Testis (tissue), 3 donors: ENCODE measurements around the gene PTPRK. TPM values are rescaled to one million over a fixed set of nuclear protein-coding genes. Genes with fewer than 3 reads are reported as not detected.

Experiments used
- DNase-seq: peaks from one replicate; pipeline ENCODE4 v3.0.0-alpha.2; 2019
- H3K27ac ChIP-seq, 2 donors: fragments of 200-600 bp; sonication (generic); one replicate each; pipeline ENCODE4 v1.5.1; 2019
- H3K27me3 ChIP-seq: fragments of 200-600 bp; sonication (generic); one replicate; pipeline ENCODE4 v1.5.1; 2019
- H3K36me3 ChIP-seq: fragments of 200-600 bp; sonication (generic); one replicate; pipeline ENCODE4 v1.5.1; 2017; ENCODE audit warnings: low read depth; ENCODE audit errors: missing control alignments
- H3K4me1 ChIP-seq: fragments of 200-600 bp; sonication (generic); one replicate; pipeline ENCODE4 v1.5.1; 2019
- H3K4me3 ChIP-seq, 2 donors: fragments of 200-600 bp; sonication (generic); one replicate each; pipeline ENCODE4 v1.5.1; 2017 to 2019
- H3K9me3 ChIP-seq: fragments of 200-600 bp; sonication (generic); one replicate; pipeline ENCODE4 v1.5.1; 2017
- POLR2A ChIP-seq: fragments of 450-650 bp; IDR thresholded peaks from one replicate; pipeline ENCODE4 v1.6.1; 2017; ENCODE audit warnings: antibody characterized with exemption, mild to moderate bottlenecking, moderate library complexity
- WGBS, 2 donors: methylation state at CpG; one replicate each; pipeline ENCODE4 v1.1.5; 2018; 5-methylcytosine and 5-hydroxymethylcytosine counted together
- intact Hi-C: fragments of 100-400 bp; cut with DNase I; formaldehyde crosslinking; loops from one replicate; pipeline ENCODE4 v1.15.1; 2023; ENCODE audit warnings: low total_unique reads
- polyA plus RNA-seq: library from polyadenylated mRNA; stranded (reverse); fragments of 350-450 nt; fragmentation: Illumina TruSeq; extraction: RNeasy Lipid Tissue Mini Kit (QIAGEN cat#74804); gene quantifications from one replicate; pipeline ENCODE4 v1.2.3, GENCODE V29; 2014; ENCODE audit warnings: low read depth, low replicate concordance; ENCODE audit not compliant: insufficient read depth
- total RNA-seq, 2 donors: library from RNA; depleted of rRNA; stranded (reverse); fragments of >200 nt; gene quantifications; one replicate each; pipeline ENCODE4 v1.2.3, GENCODE V29; 2016
- TF ChIP-seq, protein P1 (sequence below), 3 experiments: fragments of 450-650 bp in 2 of 3; fragments of 200-600 bp in 1 of 3; sonication (generic) in 1 of 3; IDR thresholded peaks; one replicate each; pipeline ENCODE4 v1.5.1; 2016 to 2019; ENCODE audit warnings: antibody characterized with exemption in 3 of 3, mild to moderate bottlenecking in 2 of 3, moderate library complexity in 1 of 3

The PTPRK gene
- total and polyA plus RNA-seq, 3 donors from 2014 or later: 9.1 to 13.3 (median 12.5) TPM

DNA sequence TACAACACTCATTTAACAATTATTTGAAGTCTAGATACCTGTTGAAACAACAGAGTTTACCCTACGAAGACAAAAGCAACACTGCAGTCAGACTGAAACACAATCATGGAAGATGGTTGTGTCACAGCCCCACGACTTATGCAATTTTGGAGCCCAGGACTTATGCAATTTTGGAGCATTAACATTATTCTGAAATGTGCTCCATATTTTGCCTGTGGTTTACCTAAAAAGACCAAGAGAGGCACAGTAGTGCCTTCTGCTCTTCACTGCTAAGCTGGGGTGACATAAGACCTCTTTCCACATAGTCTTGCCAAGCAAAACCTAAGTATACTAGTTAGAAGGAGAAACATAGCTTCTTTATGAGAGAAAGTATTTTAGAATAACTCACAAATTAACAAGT, 216.5 kb downstream of the PTPRK start:
- no peak for DNase-seq
- intact Hi-C loops: no loop called here

GRCh38 chr6:128302942-128303341, 217.5 kb downstream of the PTPRK start:
- Histone ChIP-seq H3K9me3 (no peaks in the 10 kb centered on the region), H3K27me3 (no peaks in the 10 kb centered on the region), H3K27ac (no peak overlapping the region), H3K4me1 (no peaks in the 10 kb centered on the region), H3K4me3 (no peak overlapping the region), H3K36me3 (no peaks in the 10 kb centered on the region)
- TF ChIP-seq, protein P1, sequence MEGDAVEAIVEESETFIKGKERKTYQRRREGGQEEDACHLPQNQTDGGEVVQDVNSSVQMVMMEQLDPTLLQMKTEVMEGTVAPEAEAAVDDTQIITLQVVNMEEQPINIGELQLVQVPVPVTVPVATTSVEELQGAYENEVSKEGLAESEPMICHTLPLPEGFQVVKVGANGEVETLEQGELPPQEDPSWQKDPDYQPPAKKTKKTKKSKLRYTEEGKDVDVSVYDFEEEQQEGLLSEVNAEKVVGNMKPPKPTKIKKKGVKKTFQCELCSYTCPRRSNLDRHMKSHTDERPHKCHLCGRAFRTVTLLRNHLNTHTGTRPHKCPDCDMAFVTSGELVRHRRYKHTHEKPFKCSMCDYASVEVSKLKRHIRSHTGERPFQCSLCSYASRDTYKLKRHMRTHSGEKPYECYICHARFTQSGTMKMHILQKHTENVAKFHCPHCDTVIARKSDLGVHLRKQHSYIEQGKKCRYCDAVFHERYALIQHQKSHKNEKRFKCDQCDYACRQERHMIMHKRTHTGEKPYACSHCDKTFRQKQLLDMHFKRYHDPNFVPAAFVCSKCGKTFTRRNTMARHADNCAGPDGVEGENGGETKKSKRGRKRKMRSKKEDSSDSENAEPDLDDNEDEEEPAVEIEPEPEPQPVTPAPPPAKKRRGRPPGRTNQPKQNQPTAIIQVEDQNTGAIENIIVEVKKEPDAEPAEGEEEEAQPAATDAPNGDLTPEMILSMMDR (IDR thresholded peaks at IDR 0.05): no peak
- no peak for TF ChIP-seq POLR2A
- DNase-seq: no peak
- intact Hi-C loops: no loop called here
- 98% methylated on average over 5 of the region's 5 CpGs for WGBS, 2 donors

More for the DNA sequence above, 216.5 kb downstream of the PTPRK start:
- Histone ChIP-seq H3K4me1 (no peaks in the 10 kb centered on the region), H3K27me3 (no peaks in the 10 kb centered on the region), H3K27ac (no peak overlapping the region), H3K9me3 (no peaks in the 10 kb centered on the region), H3K36me3 (no peaks in the 10 kb centered on the region), H3K4me3 (no peak overlapping the region)
- TF ChIP-seq POLR2A: no peak
- TF ChIP-seq, protein P1 (IDR thresholded peaks at IDR 0.05): no peak
- 78 to 84% methylated on average over 2 of the region's 2 CpGs for WGBS, 2 donors

- DNase-seq: no peak
- Histone ChIP-seq H3K4me3 (no peak overlapping the region), H3K27me3 (no peaks in the 10 kb centered on the region), H3K4me1 (no peaks in the 10 kb centered on the region), H3K9me3 (no peaks in the 10 kb centered on the region), H3K36me3 (no peaks in the 10 kb centered on the region), H3K27ac (no peak overlapping the region)
- WGBS, 2 donors: 73 to 89% methylated on average over 2 of the region's 2 CpGs
- intact Hi-C loops: no loop called here
- TF ChIP-seq, protein P1 (IDR thresholded peaks at IDR 0.05): no peak
- no peak for TF ChIP-seq POLR2A
Measured at GRCh38 chr6:128295670-128296069, 224.7 kb downstream of the PTPRK start.

- intact Hi-C loops: no loop called here
- Histone ChIP-seq H3K36me3 (no peaks in the 10 kb centered on the region), H3K4me1 (no peaks in the 10 kb centered on the region), H3K27me3 (no peaks in the 10 kb centered on the region), H3K27ac (no peak overlapping the region), H3K9me3 (no peaks in the 10 kb centered on the region), H3K4me3 (no peak overlapping the region)
- DNase-seq: no peak
- 95 to 100% methylated on average over 2 of the region's 2 CpGs for WGBS, 2 donors
- TF ChIP-seq, protein P1 (IDR thresholded peaks at IDR 0.05): no peak
- TF ChIP-seq POLR2A: no peak
Measured at GRCh38 chr6:128290221-128290620, 230.2 kb downstream of the PTPRK start.

GRCh38 chr6:128284128-128284527, 236.3 kb downstream of the PTPRK start:
- no peaks in the 10 kb centered on the region for H3K27me3 ChIP-seq
- no peak overlapping the region for H3K4me3 ChIP-seq
- no peaks in the 10 kb centered on the region for H3K4me1 ChIP-seq
- DNase-seq: no peak
- TF ChIP-seq, protein P1 (IDR thresholded peaks at IDR 0.05): no peak
- TF ChIP-seq POLR2A: no peak
- no peak overlapping the region for H3K27ac ChIP-seq
- intact Hi-C loops: no loop called here
- H3K9me3 ChIP-seq: no peaks in the 10 kb centered on the region
- no peaks in the 10 kb centered on the region for H3K36me3 ChIP-seq
- 74 to 75% methylated on average over 1 of the region's 1 CpG for WGBS, 2 donors
